Smooth muscle cell (in vitro differentiated cells): ENCODE results near the gene NR1D2. TPM values are rescaled to one million over a fixed set of nuclear protein-coding genes. Genes with fewer than 3 reads are reported as not detected.

ENCODE experiments used
- DNase-seq: peaks from one replicate; lab custom pipeline; 2025; ENCODE audit not compliant: unreplicated experiment; lab: John Stamatoyannopoulos, UW
- H2AFZ ChIP-seq: fragments of 200-600 bp; sonication (generic); 2 replicates; pipeline ENCODE4 v1.6.0; 2016; ENCODE audit warnings: antibody characterized with exemption, low read depth, mild to moderate bottlenecking
- H3F3A ChIP-seq: fragments of 200-600 bp; sonication (generic); 2 replicates; pipeline ENCODE4 v1.6.0; 2017; ENCODE audit warnings: antibody characterized with exemption, low read depth
- H3K27ac ChIP-seq: fragments of 200-600 bp; sonication (generic); 2 replicates; pipeline ENCODE4 v1.5.1; 2016; ENCODE audit warnings: low read depth, mild to moderate bottlenecking
- H3K27me3 ChIP-seq: fragments of 200-600 bp; sonication (generic); 2 replicates; pipeline ENCODE4 v1.6.1; 2016; ENCODE audit warnings: low read depth, mild to moderate bottlenecking
- H3K36me3 ChIP-seq: fragments of 200-600 bp; sonication (generic); 2 replicates; pipeline ENCODE4 v1.5.1; 2016; ENCODE audit warnings: low read depth
- H3K4me1 ChIP-seq: fragments of 200-600 bp; sonication (generic); 2 replicates; pipeline ENCODE4 v1.5.1; 2016; ENCODE audit warnings: low read depth
- H3K4me2 ChIP-seq: fragments of 200-600 bp; sonication (generic); 2 replicates; pipeline ENCODE4 v1.6.0; 2016; ENCODE audit warnings: mild to moderate bottlenecking
- H3K4me3 ChIP-seq: fragments of 200-600 bp; sonication (generic); 2 replicates; pipeline ENCODE4 v1.5.1; 2016; ENCODE audit warnings: mild to moderate bottlenecking
- H3K79me2 ChIP-seq: fragments of 200-600 bp; sonication (generic); 2 replicates; pipeline ENCODE4 v1.6.0; 2016; ENCODE audit warnings: low read depth, mild to moderate bottlenecking
- H3K9ac ChIP-seq: fragments of 200-600 bp; sonication (generic); 2 replicates; pipeline ENCODE4 v1.6.0; 2016; ENCODE audit warnings: low read depth
- H3K9me3 ChIP-seq: fragments of 200-600 bp; sonication (generic); replicated peaks from 2 replicates; pipeline ENCODE4 v1.5.1; 2016; ENCODE audit warnings: low read depth
- H4K20me1 ChIP-seq: fragments of 200-600 bp; sonication (generic); 2 replicates; pipeline ENCODE4 v1.6.0; 2016; ENCODE audit warnings: low read depth
- CTCF ChIP-seq: fragments of 200-600 bp; sonication (generic); IDR thresholded peaks from 2 replicates; pipeline ENCODE4 v1.5.1; 2017; ENCODE audit warnings: borderline replicate concordance, mild to moderate bottlenecking, antibody characterized with exemption; ENCODE audit not compliant: insufficient read depth, poor library complexity, severe bottlenecking
- WGBS: methylation state at CpG from one replicate; pipeline ENCODE4 v1.1.7; 2016; ENCODE audit warnings: low lambda C conversion rate; 5-methylcytosine and 5-hydroxymethylcytosine counted together
- polyA plus RNA-seq: library from polyadenylated mRNA; unstranded; fragments of >200 nt; fragmentation: Nextera tagmentation; extraction: Ambion mirVana; gene quantifications from 2 replicates; pipeline ENCODE4 v1.2.1, GENCODE V29; 2016
- total RNA-seq: library from RNA; depleted of rRNA; stranded (reverse); fragments of >200 nt; gene quantifications from 2 replicates; pipeline ENCODE4 v1.2.3, GENCODE V29; 2014

Gene NR1D2
- total and polyA plus RNA-seq, 2 experiments from 2014 or later = 11.7 to 37.8 TPM

GRCh38 chr3:23956701-23957100 is 11.6 kb downstream of the NR1D2 start:
- Histone ChIP-seq H3K79me2 (peaks cover 45% of the 10 kb centered on the region), H3K4me3 (no peak overlapping the region), H3F3A (peaks cover 2% of the 10 kb centered on the region), H3K27ac (no peak overlapping the region), H3K36me3 (no peaks in the 10 kb centered on the region), H3K4me1 (no peaks in the 10 kb centered on the region), H3K9me3 (no peaks in the 10 kb centered on the region), H2AFZ (no peak overlapping the region), H3K9ac (no peak overlapping the region), H3K4me2 (no peak overlapping the region), H3K27me3 (no peaks in the 10 kb centered on the region), H4K20me1 (peaks cover 74% of the 10 kb centered on the region)
- no peak for TF ChIP-seq CTCF
- DNase-seq = no peak
- 100% methylated on average over 3 of the region's 3 CpGs for WGBS

- Histone ChIP-seq H3K4me2 (no peak overlapping the region), H3K4me1 (no peaks in the 10 kb centered on the region), H4K20me1 (peaks cover 71% of the 10 kb centered on the region), H3K9me3 (no peaks in the 10 kb centered on the region), H3K27me3 (no peaks in the 10 kb centered on the region), H3K36me3 (no peaks in the 10 kb centered on the region), H3K9ac (peak overlapping the region; percentile 7), H3K4me3 (no peak overlapping the region), H3F3A (peaks cover 8% of the 10 kb centered on the region), H2AFZ (no peak overlapping the region), H3K79me2 (peaks cover 19% of the 10 kb centered on the region), H3K27ac (peak overlapping the region; percentile 70)
- no peak for DNase-seq
- WGBS = 54% methylated on average over 7 of the region's 7 CpGs
- TF ChIP-seq CTCF = no peak
Measured at GRCh38 chr3:23959135-23959900, 14.2 kb downstream of the NR1D2 start.

GRCh38 chr3:23960649-23961048 is 15.6 kb downstream of the NR1D2 start:
- no peaks in the 10 kb centered on the region for H3K4me1 ChIP-seq
- no peak overlapping the region for H3K4me2 ChIP-seq
- H3K79me2 ChIP-seq = peaks cover 9% of the 10 kb centered on the region
- WGBS = 69% methylated on average over 1 of the region's 1 CpG
- H3K9me3 ChIP-seq = no peaks in the 10 kb centered on the region
- H3K9ac ChIP-seq = no peak overlapping the region
- H3K27me3 ChIP-seq = no peaks in the 10 kb centered on the region
- no peak overlapping the region for H2AFZ ChIP-seq
- H3K4me3 ChIP-seq = no peak overlapping the region
- peaks cover 8% of the 10 kb centered on the region for H3F3A ChIP-seq
- peak overlapping the region; percentile 67 for H3K27ac ChIP-seq
- DNase-seq = no peak
- no peak for TF ChIP-seq CTCF
- peaks cover 65% of the 10 kb centered on the region for H4K20me1 ChIP-seq
- no peaks in the 10 kb centered on the region for H3K36me3 ChIP-seq

GRCh38 chr3:23961066-23961465 is 16.0 kb downstream of the NR1D2 start:
- H3K79me2 ChIP-seq = peaks cover 9% of the 10 kb centered on the region
- WGBS = 100% methylated on average over 1 of the region's 1 CpG
- no peak overlapping the region for H3K9ac ChIP-seq
- no peak overlapping the region for H3K4me2 ChIP-seq
- TF ChIP-seq CTCF = no peak
- H3K4me1 ChIP-seq = no peaks in the 10 kb centered on the region
- peaks cover 8% of the 10 kb centered on the region for H3F3A ChIP-seq
- peak overlapping the region; percentile 67 for H3K27ac ChIP-seq
- no peak overlapping the region for H3K4me3 ChIP-seq
- H2AFZ ChIP-seq = no peak overlapping the region
- no peaks in the 10 kb centered on the region for H3K36me3 ChIP-seq
- no peak for DNase-seq
- no peaks in the 10 kb centered on the region for H3K27me3 ChIP-seq
- H3K9me3 ChIP-seq = no peaks in the 10 kb centered on the region
- peaks cover 61% of the 10 kb centered on the region for H4K20me1 ChIP-seq
